ENCODE data around the gene NKAIN4.

The NKAIN4 gene

DNA sequence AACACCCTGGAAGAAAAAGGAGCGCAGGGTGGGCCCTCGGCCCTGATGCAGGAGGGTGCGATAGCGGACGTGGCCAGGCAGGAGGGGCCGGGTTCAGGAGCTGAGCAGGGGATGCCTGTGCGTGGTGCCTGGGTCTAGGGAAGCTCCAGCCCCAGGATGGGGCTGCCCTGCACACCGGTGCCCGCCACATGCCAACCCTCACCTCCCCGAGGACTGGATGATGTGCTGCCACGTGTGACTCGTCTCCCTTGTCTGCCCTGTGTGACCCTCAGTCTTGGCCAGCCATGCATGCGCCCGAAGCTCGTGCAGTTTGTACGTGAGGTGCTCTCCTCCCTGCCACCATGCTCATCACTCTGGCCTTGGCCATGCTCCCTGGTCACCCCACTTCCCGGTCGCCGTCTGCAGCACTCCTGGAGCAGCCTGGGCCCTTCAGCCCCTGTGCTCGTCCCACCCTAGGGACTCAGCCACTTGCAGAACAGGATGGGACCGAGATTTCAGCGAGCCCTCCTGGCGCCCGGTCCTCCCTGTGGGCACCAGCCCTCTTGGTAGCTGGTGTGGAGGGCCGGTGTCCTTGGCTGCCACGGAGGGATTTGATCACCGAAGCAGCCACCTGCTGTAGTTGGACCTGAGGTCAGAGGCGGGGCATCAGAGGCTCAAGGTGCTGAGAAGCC lies 34.5 kb upstream of the NKAIN4 start:
- no peak for DNase-seq (ENCODE audit: low read depth, low spot score)

DNA sequence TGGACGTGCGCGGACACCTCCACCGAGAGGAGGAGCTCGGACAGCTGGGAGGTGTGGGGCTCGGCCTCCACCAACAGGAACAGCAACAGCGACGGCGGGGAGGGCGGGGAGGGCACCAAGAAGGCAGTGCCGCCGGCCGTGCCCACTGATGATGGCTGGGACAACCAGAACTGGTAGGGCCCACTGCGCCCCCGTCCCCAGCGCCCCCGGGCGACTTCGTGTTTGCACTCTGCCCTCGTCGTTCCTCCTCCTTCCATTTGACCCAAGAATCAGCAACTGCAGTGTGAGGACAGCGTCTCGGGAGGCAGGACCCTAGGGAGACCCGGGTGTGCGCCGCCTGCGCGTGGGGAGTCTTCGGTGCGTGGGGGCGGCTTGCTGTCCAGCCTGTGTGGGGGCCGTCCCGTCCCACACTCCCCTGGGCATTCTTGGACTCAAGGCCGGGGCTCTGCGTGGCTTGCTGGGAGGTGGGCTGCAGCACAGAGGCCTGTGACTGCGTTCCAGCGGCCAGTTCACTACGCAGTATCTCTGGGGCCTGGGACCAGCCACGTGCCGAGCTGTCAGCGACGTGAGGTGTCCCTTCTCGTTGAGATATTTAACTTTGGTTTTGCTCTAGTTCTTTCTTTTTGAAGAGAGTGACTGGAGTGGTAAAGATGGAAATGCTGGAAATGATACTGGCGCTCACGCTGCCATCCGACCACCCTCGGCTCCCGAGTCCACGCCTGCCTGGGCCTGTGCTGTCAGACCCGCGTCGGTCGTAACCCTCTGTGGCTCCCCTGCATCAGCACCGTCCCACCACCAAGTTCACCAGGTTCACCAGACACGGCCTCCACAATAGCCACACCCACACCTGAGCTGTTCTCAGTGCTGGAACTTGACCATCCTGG lies 33.7 kb upstream of the NKAIN4 start:
- DNase-seq (ENCODE audit: low read depth, low spot score) = no peak

DNA sequence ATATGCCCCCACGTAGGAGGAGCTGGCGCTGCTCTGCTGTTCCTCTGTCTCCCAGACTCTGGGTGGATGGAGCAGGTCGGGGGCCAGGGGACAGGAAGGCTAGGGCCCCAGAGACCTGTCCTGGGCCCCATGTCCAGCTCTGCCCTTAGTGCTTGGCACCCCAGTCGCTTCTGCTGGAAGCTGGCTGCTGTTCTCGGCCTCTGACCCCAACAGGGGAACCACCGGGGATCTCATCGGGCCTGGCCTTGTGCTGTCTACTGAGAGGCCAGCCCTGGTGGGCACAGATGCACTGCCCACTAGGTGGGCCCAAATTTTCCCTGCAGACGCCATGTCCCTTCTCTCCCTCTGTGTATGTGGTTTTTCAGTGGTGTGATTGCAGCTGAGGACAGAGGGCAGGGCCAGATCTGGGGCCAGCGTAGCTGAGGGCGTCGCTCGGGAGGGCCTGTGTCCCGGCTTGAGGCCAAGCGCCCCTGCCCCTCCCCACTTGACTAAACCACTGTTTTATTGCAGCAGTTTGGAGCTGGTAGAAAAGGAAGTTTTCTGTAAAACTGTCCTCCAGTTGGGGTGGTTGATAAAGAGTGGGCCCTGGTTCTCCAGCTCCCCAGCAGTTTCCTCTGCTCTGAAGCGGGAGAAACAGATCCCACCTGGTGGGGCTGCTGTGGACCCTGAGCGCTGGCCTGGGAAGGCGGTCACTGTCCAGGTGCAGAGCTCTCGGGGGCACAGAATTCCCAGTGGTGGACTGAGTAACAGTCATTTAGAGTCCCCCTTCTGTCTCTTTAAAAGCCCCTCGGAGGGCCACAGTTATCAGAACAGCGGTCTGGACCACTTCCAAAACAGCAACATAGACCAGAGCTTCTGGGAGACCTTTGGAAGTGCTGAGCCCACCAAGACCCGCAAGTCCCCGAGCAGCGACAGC lies 32.8 kb upstream of the NKAIN4 start:
- no peak for DNase-seq (ENCODE audit: low read depth, low spot score)

DNA sequence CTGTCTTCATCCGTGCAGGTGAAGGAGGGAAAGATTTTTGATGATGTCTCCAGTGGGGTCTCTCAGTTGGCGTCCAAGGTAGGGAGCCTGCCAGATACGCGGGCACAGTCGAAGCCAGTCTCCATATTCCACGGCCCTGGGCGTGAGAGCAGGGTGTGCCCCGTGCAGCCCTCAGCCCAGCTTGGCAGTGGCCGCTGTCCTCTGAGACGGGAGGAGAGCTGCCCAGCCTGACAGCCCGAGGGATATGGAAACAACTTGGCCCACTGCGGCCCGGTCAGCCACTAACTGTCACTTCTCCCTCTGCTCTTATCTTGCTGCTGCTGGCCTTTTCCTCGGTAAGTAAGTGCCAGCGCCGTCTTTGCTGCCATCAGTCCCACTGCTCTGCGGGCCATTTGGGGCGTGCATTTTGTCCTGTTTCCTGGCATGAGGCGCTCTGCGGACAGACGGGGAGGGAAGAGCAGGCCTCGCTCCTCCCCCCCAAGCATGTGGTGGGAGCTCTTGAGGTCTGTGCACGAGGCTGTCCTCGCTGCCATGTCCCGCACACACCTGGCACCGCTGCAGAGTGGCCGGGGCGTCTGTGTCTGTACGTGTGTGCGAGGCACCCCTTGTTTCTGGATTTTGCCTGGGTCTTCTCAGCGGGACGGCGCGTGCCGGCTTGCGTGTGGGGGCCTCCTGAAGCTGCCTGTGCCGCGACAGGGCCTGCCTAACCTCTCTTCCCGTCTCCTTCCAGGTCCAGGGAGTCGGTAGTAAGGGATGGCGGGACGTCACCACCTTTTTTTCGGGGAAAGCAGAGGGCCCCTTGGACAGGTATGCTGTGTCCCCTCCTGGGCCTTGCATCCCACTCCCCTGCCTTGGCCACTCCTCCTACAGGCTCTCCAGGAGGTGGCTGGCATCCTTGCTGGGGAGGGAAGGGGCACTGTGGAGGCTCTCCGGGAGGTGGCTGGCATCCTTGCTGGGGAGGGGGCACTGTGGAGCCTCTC lies 31.7 kb upstream of the NKAIN4 start:
- no peak for DNase-seq (ENCODE audit: low read depth, low spot score)

DNA sequence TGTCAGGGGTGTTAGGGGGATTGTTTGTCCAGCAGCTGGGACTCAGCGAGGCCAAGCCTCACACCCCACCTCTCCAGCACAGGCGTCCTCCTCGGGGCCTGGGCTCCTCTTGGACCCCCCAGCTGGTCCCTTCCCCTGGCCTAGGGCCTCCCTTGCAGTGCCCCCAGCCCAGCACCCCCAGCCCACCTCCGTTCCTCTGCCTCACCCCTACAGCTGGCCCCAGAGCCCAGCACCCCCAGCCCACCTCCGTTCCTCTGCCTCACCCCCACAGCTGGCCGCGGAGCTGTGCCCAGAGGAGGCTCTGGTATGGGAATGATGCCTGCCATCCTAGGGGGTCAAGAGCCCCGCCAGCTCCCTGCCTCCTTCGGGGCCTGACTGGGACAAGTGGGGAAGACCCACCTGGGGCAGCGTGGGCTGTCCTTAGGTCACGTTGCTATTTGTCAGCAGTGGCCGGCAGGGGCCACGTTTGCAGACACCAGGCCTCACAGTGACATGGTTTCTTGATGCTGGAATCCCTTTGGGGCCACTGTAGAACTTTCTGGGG lies 30.8 kb upstream of the NKAIN4 start:
- DNase-seq (ENCODE audit: low read depth, low spot score) = no peak

DNA sequence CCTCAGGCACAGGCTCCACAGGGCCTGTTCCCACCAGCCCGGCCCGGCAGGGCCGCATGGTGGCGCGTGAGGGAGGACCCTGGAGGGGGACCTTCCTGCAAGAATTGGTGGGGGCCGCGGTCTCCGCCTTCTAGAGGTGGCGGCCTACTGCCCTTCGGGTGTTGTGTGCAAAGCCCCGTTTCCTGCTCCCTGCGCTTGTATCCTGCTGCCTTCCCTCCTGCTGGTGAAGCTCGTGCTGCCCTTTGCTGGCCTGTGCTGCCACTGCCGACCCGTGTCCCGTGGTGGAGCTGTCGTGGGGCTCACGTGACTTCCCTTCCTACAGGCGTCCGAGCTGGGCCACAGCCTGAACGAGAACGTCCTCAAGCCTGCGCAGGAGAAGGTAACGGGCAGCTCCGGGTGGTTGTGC lies 30.3 kb upstream of the NKAIN4 start:
- DNase-seq (ENCODE audit: low read depth, low spot score) = no peak

DNA sequence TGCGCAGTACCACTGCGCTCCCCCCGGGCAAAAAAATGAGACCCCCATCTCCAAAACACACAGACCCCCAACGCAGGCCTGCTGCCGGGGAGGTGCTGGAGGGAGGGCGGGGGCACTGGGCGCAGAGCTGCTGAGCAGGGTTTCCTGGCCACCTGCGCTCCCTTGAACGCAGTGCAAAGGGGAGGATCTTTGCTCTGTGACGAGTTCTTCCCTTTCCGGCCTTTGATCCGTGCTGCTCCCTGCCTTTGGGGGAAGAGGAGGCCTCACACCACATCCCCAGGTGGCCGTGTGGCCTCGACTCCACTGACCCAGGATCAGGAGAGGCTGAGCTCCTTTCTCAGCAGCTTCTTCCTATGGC lies 29.8 kb upstream of the NKAIN4 start:
- no peak for DNase-seq (ENCODE audit: low read depth, low spot score)

DNA sequence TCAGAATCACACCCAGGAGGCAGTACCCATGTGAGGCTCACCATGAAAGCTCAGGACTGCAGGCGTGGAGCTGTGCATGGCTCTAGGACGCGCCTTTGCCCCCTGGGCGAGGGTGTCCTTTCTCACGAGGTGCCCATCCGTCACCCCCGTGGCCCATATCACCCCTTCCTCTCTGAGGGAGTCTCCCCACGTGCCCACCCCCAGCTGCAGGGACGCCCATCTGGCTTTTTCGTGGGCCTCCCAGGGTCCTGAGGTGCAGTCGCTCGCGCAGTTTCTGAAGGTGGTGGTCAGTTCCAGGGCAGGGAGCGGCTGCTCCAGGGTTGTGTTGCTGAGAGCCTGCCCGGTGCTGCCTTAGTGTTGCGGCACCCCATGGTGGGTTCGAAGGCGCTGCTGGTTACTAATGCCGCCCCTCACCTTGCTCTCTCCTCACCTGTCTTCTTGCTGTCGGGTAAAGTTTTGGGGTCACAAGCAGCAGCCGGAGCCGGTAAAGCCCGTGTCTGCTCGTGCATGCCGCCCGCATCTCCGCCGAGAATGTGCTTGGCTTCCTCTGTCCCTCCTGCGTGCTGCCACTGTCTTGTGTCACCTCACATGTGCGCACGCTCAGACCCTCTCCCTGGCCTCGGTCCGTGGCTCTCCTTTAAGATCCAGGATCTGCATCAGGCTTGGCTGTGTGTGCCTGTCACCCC lies 29.3 kb upstream of the NKAIN4 start:
- DNase-seq (ENCODE audit: low read depth, low spot score) = no peak

DNA sequence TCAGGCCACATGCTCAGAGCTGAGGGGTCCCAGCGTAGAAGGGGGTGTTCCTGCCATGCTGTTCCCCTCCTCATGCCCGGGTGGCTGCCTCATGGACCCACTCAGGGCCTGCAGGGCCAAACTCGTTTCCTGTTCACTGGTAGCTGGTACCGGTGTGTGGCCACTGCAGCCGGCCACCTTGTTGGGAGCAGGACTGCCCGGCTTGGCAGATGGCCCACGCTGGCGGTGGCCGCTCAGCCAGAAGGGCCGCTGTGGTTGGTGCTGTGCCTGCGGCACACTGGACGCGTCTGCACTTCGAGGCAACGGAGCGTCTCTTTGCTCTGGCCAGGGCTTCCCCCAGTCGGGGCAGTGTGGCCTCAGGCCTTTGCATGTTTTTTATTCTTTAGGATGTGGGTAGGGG lies 28.7 kb upstream of the NKAIN4 start:
- no peak for DNase-seq (ENCODE audit: low read depth, low spot score)

DNA sequence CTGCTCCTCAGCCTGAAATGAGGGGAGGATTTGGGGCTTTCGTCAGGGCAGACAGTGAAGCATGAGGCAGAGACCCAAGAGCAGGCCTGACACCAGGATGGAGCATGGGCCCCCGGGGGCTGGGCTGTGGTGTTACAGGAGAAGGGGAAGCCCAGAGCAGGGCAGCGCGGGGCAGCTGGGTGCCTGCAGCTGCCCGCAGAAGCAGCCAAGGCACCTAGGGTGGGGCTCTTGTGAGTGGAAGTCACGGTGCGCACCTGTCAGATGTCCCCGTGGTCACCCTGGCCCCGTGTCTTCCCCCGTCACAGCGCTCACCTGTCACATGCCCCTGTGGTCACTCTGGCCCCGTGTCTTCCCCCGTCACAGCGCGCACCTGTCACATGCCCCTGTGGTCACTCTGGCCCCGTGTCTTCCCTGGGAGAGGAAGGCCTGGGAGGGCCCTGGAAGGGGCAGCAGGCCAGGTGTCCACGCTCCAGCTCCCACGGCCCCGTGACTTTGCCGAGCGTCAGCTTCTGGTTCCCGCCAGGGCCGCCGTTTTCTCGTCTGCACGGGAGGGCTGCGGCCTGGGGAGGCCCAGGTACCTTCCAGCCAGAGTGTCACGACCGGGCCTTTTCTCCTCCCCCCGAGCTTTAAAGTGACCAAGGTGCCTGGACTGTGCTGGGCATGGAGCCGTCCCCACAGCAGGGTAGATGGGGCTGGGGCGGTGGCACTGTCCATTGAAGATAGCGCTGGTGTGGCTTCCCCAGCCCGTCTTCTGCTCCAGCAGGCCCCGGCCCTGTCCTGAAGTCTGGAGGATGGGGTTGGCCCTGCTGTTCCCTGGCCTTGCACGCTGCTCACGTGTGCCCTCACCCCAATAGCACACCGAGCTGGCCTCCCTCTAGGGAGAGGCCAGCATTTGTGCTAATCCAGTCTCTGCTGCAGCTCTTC lies 27.7 kb upstream of the NKAIN4 start:
- DNase-seq (ENCODE audit: low read depth, low spot score) = no peak

DNA sequence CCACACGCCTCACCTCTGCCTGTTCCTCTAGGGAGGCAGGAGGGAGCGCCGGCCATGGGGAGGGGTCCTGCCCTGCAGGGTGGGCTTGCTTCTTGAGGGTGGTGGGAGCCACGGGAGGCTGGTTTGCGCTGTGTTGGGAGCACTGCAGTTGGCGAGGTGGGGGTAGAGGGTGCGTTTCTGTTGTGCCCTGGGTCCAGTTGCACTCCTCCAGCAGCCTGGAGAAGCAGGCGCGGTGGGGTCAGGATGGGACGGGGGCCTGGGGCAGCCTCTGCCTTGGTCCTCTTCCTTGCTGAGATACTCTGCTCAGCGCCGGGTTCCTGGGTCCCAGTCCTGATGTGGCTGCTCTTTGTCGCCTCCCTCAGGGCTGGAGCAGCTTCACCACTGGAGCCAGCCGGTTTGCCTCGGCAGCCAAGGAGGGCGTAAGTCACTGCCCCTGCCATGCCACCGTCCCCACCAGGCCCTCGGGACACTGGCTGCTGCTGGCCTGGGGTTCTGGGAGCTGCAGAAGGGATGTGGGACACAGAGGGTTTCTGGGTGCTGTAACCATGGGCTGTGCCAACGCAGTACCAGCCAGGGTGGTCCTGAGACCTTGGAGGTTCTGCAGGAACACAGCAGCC lies 26.8 kb upstream of the NKAIN4 start:
- DNase-seq (ENCODE audit: low read depth, low spot score) = no peak

DNA sequence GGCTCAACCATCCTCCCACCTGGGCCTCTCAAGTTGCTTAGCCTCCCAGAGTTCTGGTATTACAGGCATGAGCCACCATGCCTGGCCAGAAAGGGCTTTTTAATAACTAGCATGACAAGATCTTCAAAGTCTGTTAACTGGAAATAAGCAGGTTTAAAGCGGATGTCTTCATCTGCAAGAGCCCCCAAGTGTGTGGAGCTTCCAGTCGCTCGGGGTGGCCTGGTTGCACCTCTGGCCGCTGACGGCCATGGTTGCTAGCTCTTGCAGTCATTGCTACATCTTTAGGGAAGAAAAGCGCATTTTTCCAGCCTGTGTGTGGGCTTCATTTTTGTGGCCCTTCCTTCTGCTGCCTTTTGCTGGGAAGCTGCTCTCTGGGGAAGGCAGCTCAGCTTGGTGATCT lies 26.1 kb upstream of the NKAIN4 start:
- no peak for DNase-seq (ENCODE audit: low read depth, low spot score)

DNA sequence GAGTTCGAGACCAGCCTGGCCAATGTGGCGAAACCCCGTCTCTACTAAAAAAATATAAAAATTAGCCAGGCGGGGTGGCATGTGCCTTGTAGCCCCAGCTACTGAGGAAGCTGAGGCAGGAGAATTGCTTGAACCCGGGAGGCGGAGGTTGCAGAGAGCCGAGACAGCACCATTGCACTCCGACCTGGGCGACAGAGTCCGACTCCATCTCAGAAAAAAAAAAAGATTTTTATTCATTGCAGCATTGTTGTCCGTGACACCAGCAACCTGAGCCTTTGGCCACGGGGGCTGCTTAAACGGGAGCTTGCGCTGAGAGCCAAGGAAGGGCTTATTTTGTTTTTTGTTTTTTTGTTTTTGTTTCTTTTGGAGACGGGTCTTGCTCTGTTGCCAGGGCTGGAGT lies 25.7 kb upstream of the NKAIN4 start:
- no peak for DNase-seq (ENCODE audit: low read depth, low spot score)

DNA sequence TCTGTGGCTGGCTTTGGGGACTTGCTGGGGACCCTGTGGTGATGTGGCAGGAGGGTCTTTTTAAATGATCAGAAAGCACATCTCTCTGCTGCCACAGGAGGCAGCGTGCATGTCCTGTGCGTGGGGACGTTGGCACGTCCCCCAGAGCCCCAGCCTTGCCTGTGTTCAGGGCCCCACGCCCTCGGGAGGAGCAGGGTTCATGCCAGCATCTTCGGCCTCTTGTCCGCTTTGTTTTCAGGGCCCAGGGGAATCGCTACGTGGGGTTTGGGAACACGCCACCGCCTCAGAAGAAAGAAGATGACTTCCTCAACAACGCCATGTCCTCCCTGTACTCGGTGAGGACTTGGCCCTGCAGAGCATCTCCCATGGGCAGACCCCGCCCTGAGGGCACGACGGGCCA lies 24.4 kb upstream of the NKAIN4 start:
- DNase-seq (ENCODE audit: low read depth, low spot score) = no peak

DNA sequence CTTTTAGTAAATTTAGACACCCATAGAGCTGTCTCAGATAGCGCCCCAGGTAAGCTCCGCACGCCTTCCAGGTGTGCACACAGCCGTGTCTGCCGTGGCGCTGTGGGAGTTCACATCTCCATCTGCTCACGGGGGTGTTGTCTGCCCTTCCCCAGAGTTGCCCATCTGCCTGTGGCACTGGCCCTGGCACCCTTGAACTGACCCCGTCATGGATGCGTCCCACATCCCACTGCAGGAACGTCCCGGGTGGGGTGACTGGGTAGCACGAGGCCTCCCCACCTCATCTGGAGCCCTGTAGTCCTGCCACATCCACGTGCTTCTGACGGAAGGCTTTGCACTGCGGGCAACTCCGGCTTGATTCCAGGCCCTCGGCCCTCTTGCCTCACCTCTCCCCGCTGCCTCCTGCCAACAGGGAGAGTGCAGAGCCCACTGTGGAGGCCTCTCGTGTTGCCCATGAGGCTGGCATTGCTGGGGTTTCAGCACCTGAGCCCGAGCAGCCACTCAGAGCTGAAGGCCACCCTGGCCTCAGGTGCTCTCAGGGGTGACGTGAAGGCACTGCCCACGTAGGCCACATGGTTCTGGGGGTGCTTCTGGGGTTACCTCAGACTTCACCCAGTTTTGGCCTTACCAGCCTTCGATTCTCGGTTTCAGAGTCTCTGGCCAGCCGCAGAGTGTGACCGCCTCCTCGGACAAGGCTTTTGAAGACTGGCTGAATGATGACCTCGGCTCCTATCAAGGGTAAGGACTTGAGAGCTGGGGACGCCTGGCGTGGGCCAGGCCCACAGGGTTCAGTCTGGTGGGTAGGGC lies 23.4 kb upstream of the NKAIN4 start:
- DNase-seq (ENCODE audit: low read depth, low spot score) = no peak

DNA sequence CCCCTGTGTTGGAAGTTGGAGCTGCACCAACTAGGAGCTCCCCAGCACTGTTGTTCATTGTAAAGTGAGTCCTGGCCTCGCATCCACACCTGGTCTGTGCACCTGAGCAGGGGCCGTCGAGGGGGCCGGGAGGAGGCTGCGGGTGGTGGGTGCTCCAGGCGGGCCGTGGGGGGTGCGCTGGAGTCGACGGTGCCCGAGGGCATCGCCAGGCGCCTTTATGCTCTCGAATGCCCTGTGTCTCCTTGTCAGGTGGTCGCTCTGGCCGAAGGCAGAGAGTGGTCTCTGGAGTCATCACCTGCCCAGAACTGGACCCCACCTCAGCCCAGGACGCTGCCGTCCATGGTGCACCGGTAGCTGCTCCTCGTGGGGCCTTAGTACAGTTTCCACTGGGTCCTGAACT lies 22.7 kb upstream of the NKAIN4 start:
- no peak for DNase-seq (ENCODE audit: low read depth, low spot score)

DNA sequence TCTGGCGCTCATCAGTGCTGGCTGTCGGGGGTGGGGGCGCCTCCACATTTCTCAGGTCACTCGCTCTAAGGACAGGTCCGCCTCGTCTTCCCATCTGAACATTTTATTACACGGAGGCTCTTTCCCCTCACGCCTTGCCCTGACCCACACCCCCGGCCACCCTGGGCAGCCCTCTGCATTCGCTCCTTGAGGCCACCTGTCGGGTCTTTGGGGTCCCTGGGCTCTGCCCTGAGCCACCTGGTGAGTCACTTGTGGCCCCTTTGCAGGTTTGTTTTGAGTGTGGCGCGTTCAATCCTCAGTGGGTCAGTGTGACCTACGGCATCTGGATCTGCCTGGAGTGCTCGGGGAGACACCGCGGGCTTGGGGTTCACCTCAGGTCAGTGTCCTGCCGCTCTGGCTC lies 21.6 kb upstream of the NKAIN4 start:
- DNase-seq (ENCODE audit: low read depth, low spot score) = no peak

Measured in activated naive CD8-positive, alpha-beta T cell treated with anti-CD3 and anti-CD28 coated beads, Interleukin-2, amount 50 U/mL, for 16 hours (primary cell).